ENCODE data around the gene SDCBP2. TPM values are rescaled to one million over a fixed set of nuclear protein-coding genes. Genes with fewer than 3 reads are reported as not detected.

SDCBP2 gene
- total and polyA plus RNA-seq, 2 of the 13 experiments (the other 11 are each of a cell fraction or from before 2014, with no cell fraction given), result 1.2 to 2.4 TPM

DNA sequence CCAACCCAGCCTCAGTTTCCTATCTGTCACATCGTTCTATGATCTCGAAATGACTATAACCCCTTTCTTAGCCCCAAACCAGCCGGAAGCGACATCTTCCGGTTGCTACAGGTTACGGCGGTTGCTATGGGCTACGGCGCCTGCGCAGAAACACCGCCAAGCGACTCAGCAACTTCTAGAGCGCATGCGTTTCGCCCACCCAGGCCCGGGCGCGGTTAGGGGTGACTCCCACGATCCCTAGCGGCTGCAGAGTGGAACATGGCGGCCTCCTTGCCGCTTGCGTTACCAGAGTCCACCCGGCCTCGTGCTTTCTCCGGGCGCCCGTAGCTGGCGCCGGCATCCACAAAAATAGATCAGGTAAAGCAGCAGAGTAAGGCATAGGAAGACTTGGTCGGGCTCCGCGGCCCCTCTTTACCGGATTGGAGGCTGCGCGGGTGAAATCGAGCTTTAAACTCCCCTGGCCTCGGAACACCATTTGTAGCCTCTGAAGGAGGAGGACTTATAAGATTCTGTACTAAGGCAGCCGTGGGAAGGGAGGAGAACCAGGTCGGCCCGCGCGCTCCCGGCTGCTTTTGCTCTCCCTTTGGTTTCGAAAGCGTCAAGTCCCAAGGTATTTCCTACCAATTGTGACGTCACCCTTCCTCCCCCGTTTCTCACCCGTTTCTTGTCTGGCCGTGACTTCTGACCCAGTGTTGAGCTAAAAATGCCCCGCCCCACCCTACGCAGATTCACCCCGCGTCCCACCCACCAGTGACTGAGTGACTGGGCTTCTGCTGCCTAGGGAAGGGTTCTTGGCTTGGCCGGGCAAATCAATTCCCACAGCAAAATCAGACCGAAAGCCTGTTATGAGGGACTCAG is 3.5 kb downstream of the SDCBP2 start (continued):
- TF ChIP-seq RFX3 (CRISPR knock-in tag; IDR thresholded peaks at IDR 0.05) (peak; percentile 100), SKI (IDR thresholded peaks at IDR 0.05; ENCODE audit: partially characterized antibody) (no peak), EED (CRISPR knock-in tag; IDR thresholded peaks at IDR 0.05) (no peak), LCORL (IDR thresholded peaks at IDR 0.05) (no peak), LCORL (CRISPR knock-in tag; IDR thresholded peaks at IDR 0.05) (peak; percentile 63), NFYB (CRISPR knock-in tag; IDR thresholded peaks at IDR 0.05) (peak; percentile 44; the same call in 1 of the 2 replicates), ZNF17 (CRISPR knock-in tag; IDR thresholded peaks at IDR 0.05) (no peak), MXI1 (IDR thresholded peaks at IDR 0.05; ENCODE audit: borderline replicate concordance, low read depth, low read length) (peak; percentile 100), TGIF2 (CRISPR knock-in tag; IDR thresholded peaks at IDR 0.05) (no peak), YY1 (IDR thresholded peaks at IDR 0.05; ENCODE audit: insufficient read depth, insufficient replicate concordance, low read depth, low read length) (peak; percentile 99), CREM (IDR thresholded peaks at IDR 0.05) (peak; percentile 94), CREM (CRISPR knock-in tag; IDR thresholded peaks at IDR 0.05) (no peak; the same call in 1 of the 2 replicates), ZKSCAN1 (IDR thresholded peaks at IDR 0.05; ENCODE audit: low read length) (no peak), ZNF761 (CRISPR knock-in tag; conservative IDR thresholded peaks at IDR 0.05) (peak; percentile 63; the same call in 1 of the 2 replicates), ZBTB7A (CRISPR knock-in tag; IDR thresholded peaks at IDR 0.05) (no peak), ZNF607 (CRISPR knock-in tag; IDR thresholded peaks at IDR 0.05; ENCODE audit: borderline replicate concordance) (peak; percentile 93), SIX4 (CRISPR knock-in tag; IDR thresholded peaks at IDR 0.05) (peak; percentile 52)
- TF ChIP-seq, protein P1, sequence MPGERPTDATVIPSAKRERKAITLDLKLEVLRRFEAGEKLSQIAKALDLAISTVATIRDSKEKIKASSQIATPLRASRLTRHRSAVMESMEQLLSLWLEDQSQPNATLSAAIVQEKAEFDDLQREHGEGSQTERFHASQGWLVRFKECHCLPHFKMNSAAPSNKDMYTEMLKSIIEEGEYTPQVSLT (CRISPR knock-in tag; IDR thresholded peaks at IDR 0.05; ENCODE audit: borderline replicate concordance, low read depth), result no peak
- TF ChIP-seq, protein P2, sequence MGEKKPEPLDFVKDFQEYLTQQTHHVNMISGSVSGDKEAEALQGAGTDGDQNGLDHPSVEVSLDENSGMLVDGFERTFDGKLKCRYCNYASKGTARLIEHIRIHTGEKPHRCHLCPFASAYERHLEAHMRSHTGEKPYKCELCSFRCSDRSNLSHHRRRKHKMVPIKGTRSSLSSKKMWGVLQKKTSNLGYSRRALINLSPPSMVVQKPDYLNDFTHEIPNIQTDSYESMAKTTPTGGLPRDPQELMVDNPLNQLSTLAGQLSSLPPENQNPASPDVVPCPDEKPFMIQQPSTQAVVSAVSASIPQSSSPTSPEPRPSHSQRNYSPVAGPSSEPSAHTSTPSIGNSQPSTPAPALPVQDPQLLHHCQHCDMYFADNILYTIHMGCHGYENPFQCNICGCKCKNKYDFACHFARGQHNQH (CRISPR knock-in tag; IDR thresholded peaks at IDR 0.05), result peak; percentile 98
- TF ChIP-seq, protein P3, sequence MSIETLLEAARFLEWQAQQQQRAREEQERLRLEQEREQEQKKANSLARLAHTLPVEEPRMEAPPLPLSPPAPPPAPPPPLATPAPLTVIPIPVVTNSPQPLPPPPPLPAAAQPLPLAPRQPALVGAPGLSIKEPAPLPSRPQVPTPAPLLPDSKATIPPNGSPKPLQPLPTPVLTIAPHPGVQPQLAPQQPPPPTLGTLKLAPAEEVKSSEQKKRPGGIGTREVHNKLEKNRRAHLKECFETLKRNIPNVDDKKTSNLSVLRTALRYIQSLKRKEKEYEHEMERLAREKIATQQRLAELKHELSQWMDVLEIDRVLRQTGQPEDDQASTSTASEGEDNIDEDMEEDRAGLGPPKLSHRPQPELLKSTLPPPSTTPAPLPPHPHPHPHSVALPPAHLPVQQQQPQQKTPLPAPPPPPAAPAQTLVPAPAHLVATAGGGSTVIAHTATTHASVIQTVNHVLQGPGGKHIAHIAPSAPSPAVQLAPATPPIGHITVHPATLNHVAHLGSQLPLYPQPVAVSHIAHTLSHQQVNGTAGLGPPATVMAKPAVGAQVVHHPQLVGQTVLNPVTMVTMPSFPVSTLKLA (IDR thresholded peaks at IDR 0.05), result no peak
- TF ChIP-seq, protein P4, sequence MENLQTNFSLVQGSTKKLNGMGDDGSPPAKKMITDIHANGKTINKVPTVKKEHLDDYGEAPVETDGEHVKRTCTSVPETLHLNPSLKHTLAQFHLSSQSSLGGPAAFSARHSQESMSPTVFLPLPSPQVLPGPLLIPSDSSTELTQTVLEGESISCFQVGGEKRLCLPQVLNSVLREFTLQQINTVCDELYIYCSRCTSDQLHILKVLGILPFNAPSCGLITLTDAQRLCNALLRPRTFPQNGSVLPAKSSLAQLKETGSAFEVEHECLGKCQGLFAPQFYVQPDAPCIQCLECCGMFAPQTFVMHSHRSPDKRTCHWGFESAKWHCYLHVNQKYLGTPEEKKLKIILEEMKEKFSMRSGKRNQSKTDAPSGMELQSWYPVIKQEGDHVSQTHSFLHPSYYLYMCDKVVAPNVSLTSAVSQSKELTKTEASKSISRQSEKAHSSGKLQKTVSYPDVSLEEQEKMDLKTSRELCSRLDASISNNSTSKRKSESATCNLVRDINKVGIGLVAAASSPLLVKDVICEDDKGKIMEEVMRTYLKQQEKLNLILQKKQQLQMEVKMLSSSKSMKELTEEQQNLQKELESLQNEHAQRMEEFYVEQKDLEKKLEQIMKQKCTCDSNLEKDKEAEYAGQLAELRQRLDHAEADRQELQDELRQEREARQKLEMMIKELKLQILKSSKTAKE (CRISPR knock-in tag; IDR thresholded peaks at IDR 0.05; ENCODE audit: borderline replicate concordance), result 0 out of 2 replicates have a peak, but pooled peaks have one; percentile 38
- TF ChIP-seq, protein P5, sequence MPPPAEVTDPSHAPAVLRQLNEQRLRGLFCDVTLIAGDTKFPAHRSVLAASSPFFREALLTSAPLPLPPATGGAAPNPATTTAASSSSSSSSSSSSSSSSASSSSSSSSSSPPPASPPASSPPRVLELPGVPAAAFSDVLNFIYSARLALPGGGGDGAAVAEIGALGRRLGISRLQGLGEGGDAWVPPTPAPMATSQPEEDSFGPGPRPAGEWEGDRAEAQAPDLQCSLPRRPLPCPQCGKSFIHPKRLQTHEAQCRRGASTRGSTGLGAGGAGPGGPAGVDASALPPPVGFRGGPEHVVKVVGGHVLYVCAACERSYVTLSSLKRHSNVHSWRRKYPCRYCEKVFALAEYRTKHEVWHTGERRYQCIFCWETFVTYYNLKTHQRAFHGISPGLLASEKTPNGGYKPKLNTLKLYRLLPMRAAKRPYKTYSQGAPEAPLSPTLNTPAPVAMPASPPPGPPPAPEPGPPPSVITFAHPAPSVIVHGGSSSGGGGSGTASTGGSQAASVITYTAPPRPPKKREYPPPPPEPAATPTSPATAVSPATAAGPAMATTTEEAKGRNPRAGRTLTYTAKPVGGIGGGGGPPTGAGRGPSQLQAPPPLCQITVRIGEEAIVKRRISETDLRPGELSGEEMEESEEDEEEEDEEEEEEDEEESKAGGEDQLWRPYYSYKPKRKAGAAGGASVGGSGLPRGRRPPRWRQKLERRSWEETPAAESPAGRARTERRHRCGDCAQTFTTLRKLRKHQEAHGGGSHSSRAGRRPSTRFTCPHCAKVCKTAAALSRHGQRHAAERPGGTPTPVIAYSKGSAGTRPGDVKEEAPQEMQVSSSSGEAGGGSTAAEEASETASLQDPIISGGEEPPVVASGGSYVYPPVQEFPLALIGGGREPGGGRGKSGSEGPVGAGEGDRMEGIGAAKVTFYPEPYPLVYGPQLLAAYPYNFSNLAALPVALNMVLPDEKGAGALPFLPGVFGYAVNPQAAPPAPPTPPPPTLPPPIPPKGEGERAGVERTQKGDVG (CRISPR knock-in tag; IDR thresholded peaks at IDR 0.05; ENCODE audit: borderline replicate concordance), result peak; percentile 94; the same call in 1 of the 2 replicates
